Caco-2 (cell line): Measurements from ENCODE around the gene PATZ1. TPM values are rescaled to one million over a fixed set of nuclear protein-coding genes. Genes with fewer than 3 reads are reported as not detected.

ENCODE experiments used
- BruUV-seq: library from RNA; stranded (reverse); fragments of 400-500 nt; replicated peaks from 2 replicates; lab custom pipeline; 2021; lab: Mats Ljungman, UMichigan
- CTCF ChIA-PET: fragments of 300-600 bp; sonication (Branson Sonifier 250); formaldehyde crosslinking; loops from one replicate; lab custom pipeline; 2022; ENCODE audit warnings: antibody characterized with exemption; lab: Charles Lee
- POLR2A ChIA-PET: fragments of 300-600 bp; sonication (Branson Sonifier 250); formaldehyde crosslinking; loops from one replicate; lab custom pipeline; 2022; ENCODE audit warnings: antibody characterized with exemption; lab: Charles Lee
- DNase-seq, 2 experiments: peaks; one replicate each; pipeline versions ENCODE4 v3.0.0 to v3.0.0-alpha.2; 2020 to 2022
- H3K27me3 ChIP-seq: replicated peaks from 2 replicates; pipeline ENCODE4 v1.6.0; 2011; ENCODE audit warnings: low read length; ENCODE audit not compliant: control insufficient read depth, insufficient read depth
- H3K36me3 ChIP-seq: 2 replicates; pipeline ENCODE4 v1.5.1; 2011; ENCODE audit warnings: low read length; ENCODE audit not compliant: control insufficient read depth, insufficient read depth
- H3K4me1 ChIP-seq: fragments of 250-450 bp; sonication (Bioruptor Pico); 2 replicates; pipeline ENCODE4 v1.5.1; 2020; ENCODE audit warnings: mild to moderate bottlenecking
- H3K4me3 ChIP-seq: 2 replicates; pipeline ENCODE4 v1.5.1; 2011; ENCODE audit warnings: low read depth, mild to moderate bottlenecking, control low read depth, low read length
- H3K9me3 ChIP-seq: fragments of 250-450 bp; sonication (Bioruptor Pico); 2 replicates; pipeline ENCODE4 v1.5.1; 2020; ENCODE audit warnings: mild to moderate bottlenecking, moderate library complexity
- H3K27ac Mint-ChIP-seq: one replicate; pipeline ENCODE4 v1.8.0; 2022; ENCODE audit warnings: mixed read lengths; ENCODE audit not compliant: unreplicated experiment
- H3K27me3 Mint-ChIP-seq: one replicate; pipeline ENCODE4 v1.8.0; 2022; ENCODE audit warnings: mixed read lengths; ENCODE audit not compliant: insufficient read depth, unreplicated experiment
- H3K36me3 Mint-ChIP-seq: one replicate; pipeline ENCODE4 v1.8.0; 2022; ENCODE audit warnings: mild to moderate bottlenecking, mixed read lengths; ENCODE audit not compliant: insufficient read depth, unreplicated experiment
- H3K4me1 Mint-ChIP-seq: one replicate; pipeline ENCODE4 v1.8.0; 2022; ENCODE audit warnings: low read depth, mixed read lengths; ENCODE audit not compliant: unreplicated experiment
- H3K4me3 Mint-ChIP-seq: one replicate; pipeline ENCODE4 v1.8.0; 2022; ENCODE audit warnings: mild to moderate bottlenecking, moderate library complexity, mixed read lengths; ENCODE audit not compliant: unreplicated experiment
- H3K9me3 Mint-ChIP-seq: one replicate; pipeline ENCODE4 v1.8.0; 2022; ENCODE audit warnings: mixed read lengths; ENCODE audit not compliant: unreplicated experiment
- CTCF ChIP-seq, 2 experiments: fragments of 200-600 bp in 1 of 2; IDR thresholded peaks; 1 replicate in 1 of 2; 2 replicates in 1 of 2; pipeline versions ENCODE4 v1.5.1 to v1.8.0; 2011 to 2022; ENCODE audit warnings: antibody characterized with exemption in 1 of 2, control low read depth in 1 of 2, inconsistent platforms in 1 of 2, low read depth in 1 of 2, low read length in 1 of 2, mild to moderate bottlenecking in 1 of 2, moderate library complexity in 1 of 2; ENCODE audit not compliant: insufficient read depth in 1 of 2, severe bottlenecking in 1 of 2, unreplicated experiment in 1 of 2
- intact Hi-C: fragments of 100-400 bp; cut with micrococcal nuclease; formaldehyde crosslinking; loops from one replicate; pipeline ENCODE4 v1.10.0; 2022; ENCODE audit not compliant: unreplicated experiment
- total RNA-seq: library from RNA; stranded (reverse); gene quantifications from 2 replicates; pipeline ENCODE4 v1.2.3, GENCODE V29; 2022

Gene PATZ1
- total RNA-seq, 1 experiment from 2014 or later: 40.9 TPM

- peaks cover 4% of the 10 kb centered on the region; the same call in 1 of the 2 replicates for H3K36me3 ChIP-seq
Measured at GRCh38 chr22:31341386-31342088, 4.6 kb downstream of the PATZ1 start.

GRCh38 chr22:31340765-31341247 lies 5.3 kb downstream of the PATZ1 start:
- no peaks in the 10 kb centered on the region for H3K9me3 ChIP-seq
- no peaks in the 10 kb centered on the region for H3K9me3 Mint-ChIP-seq
- BruUV-seq: no TSS peak
- intact Hi-C loops: no loop called here
- H3K36me3 Mint-ChIP-seq: peaks cover 58% of the 10 kb centered on the region
- peaks cover 4% of the 10 kb centered on the region; the same call in 1 of the 2 replicates for H3K36me3 ChIP-seq
- H3K27me3 ChIP-seq: no peaks in the 10 kb centered on the region
- no peak overlapping the region for H3K4me3 Mint-ChIP-seq
- no peak overlapping the region for H3K4me3 ChIP-seq
- H3K4me1 Mint-ChIP-seq: peaks cover 36% of the 10 kb centered on the region
- DNase-seq: no peak
- H3K27ac Mint-ChIP-seq: no peak overlapping the region
- no peaks in the 10 kb centered on the region for H3K27me3 Mint-ChIP-seq
- peaks cover 32% of the 10 kb centered on the region for H3K4me1 ChIP-seq
- no peak for TF ChIP-seq CTCF (IDR thresholded peaks at IDR 0.05; ENCODE audit: insufficient read depth in 1 of 2, low read depth in 1 of 2, low read length in 1 of 2, severe bottlenecking in 1 of 2, unreplicated experiment in 1 of 2)
- CTCF ChIA-PET: interaction anchor here (0.6 kb wide), 1 partner anchor 83 kb away, joined by 3 read pairs; no protein-coding TSS in a partner anchor
- POLR2A ChIA-PET: no interaction called here

More at GRCh38 chr22:31341386-31342088, 4.6 kb downstream of the PATZ1 start:
- POLR2A ChIA-PET: no interaction called here
- Histone ChIP-seq H3K4me3 (no peak overlapping the region), H3K27me3 (no peaks in the 10 kb centered on the region), H3K9me3 (no peaks in the 10 kb centered on the region), H3K4me1 (peaks cover 32% of the 10 kb centered on the region)
- no peak for DNase-seq
- CTCF ChIA-PET: interaction anchor here (0.6 kb wide), 1 partner anchor 82 kb away, joined by 3 read pairs; no protein-coding TSS in a partner anchor
- no peak for TF ChIP-seq CTCF (IDR thresholded peaks at IDR 0.05; ENCODE audit: insufficient read depth in 1 of 2, low read depth in 1 of 2, low read length in 1 of 2, severe bottlenecking in 1 of 2, unreplicated experiment in 1 of 2)
- no peaks in the 10 kb centered on the region for H3K27me3 Mint-ChIP-seq
- H3K4me1 Mint-ChIP-seq: peaks cover 36% of the 10 kb centered on the region
- no peak overlapping the region for H3K4me3 Mint-ChIP-seq
- no peak overlapping the region for H3K27ac Mint-ChIP-seq
- BruUV-seq: no TSS peak
- intact Hi-C loops: no loop called here
- H3K36me3 Mint-ChIP-seq: peaks cover 58% of the 10 kb centered on the region
- H3K9me3 Mint-ChIP-seq: no peaks in the 10 kb centered on the region

GRCh38 chr22:31340360-31340759 lies 5.8 kb downstream of the PATZ1 start:
- Histone ChIP-seq H3K4me1 (peaks cover 32% of the 10 kb centered on the region), H3K4me3 (no peak overlapping the region), H3K27me3 (no peaks in the 10 kb centered on the region), H3K36me3 (peaks cover 4% of the 10 kb centered on the region; the same call in 1 of the 2 replicates), H3K9me3 (no peaks in the 10 kb centered on the region)
- no peak for TF ChIP-seq CTCF (IDR thresholded peaks at IDR 0.05; ENCODE audit: insufficient read depth in 1 of 2, low read depth in 1 of 2, low read length in 1 of 2, severe bottlenecking in 1 of 2, unreplicated experiment in 1 of 2)
- no TSS peak for BruUV-seq
- Mint-ChIP-seq H3K4me1 (peaks cover 36% of the 10 kb centered on the region), H3K27me3 (no peaks in the 10 kb centered on the region), H3K27ac (no peak overlapping the region), H3K4me3 (no peak overlapping the region), H3K9me3 (no peaks in the 10 kb centered on the region), H3K36me3 (peaks cover 56% of the 10 kb centered on the region)
- intact Hi-C loops: no loop called here
- no peak for DNase-seq
- ChIA-PET POLR2A (no interaction called here), CTCF (no interaction called here)
